GM18499 (cell line): ENCODE data around the gene FN3K.
A peak's percentile ranks its signal among the peaks of the same experiment; 100 is the strongest.

Experiments
- ATAC-seq: cut with Tn5 transposase; IDR thresholded peaks from one replicate; pipeline ENCODE4 v1.9.1; 2021; ENCODE audit warnings: moderate number of reproducible peaks; ENCODE audit not compliant: insufficient read depth, unreplicated experiment

Gene FN3K

DNA sequence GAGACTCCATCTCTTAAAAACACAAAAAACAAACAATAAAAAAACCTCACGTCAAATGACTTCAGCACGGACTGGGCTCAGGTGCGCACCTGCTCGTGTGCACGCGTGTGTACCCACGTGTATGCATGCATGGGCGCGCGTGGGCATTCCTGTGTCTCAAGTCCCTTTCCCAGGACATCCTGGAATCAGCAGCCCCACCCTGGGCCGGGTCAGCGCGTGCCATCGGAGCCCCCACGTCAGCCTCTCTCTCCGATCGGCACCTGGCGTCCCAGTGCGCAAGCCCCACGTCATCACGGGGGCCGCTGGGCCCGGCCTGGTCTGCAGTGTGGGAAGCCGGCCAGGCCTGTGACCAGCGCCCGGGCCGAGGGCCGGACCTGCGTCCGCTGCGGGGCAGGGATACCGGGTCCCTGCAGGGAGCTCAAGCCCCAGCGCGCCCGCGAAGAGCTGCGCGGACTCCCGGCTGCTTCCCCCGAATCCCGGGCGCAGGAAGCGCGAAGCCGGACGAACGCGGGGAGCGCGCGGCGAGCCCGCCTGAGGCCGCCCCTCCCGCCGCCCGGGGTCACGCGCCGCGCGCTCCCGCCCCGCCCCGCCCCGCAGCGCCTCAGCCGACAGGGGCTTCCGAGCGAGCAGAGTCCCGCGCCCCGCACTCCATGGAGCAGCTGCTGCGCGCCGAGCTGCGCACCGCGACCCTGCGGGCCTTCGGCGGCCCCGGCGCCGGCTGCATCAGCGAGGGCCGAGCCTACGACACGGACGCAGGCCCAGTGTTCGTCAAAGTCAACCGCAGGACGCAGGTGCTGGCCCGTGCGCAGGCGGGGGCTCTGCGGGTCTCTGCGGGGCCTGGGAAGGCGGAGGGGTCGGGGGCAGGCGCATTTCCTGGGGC, at the start of gene FN3K:
Gene FN3K (plus strand): TSS at position 629 of the 880 bp plus-strand sequence. CDS start 22 bp downstream, at position 651.
- no peak for ATAC-seq

DNA sequence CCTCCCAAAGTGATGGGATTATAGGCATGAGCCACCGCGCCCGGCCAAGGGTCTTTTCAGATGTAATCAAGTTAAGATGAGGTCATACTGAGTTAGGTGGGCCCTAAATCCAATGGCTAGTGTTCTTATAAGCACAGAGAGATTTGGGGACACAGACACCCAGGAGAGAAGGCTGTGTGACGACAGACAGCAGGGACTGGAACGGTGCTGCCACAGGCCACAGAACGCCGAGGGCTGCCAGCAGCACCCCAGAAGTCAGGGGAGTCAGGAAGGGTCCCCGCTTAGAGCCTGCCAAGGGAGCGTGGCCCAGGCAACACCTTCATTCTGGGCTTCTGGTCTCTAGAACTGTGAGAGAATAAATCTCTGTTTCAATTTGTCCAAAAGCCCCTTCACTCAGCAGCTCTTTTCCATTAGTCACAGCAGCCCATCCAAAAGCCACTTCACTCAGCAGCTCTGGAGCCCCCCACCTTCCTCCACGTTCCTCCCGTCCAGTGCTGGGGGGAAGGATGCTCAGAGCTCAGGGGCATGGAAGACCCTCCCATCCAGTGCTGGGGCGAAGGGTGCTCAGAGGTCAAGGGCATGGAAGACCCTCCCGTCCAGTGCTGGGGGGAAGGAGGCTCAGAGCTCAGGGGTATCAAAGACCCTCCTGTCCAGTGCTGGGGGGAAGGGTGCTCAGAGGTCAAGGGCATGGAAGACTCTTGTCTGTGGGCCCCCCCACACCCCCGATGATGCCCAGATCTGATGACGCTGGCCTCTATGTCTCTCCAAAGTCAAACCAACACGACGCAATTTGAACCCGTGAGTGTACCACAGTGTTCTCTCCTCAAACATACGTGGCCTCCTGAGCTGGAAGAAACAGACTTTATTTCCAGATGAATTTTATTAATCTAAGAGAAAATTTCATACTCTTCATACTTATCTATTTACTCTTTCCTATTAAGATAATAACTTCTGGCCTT, 48.8 kb upstream of the FN3K start:
- ATAC-seq = no peak

DNA sequence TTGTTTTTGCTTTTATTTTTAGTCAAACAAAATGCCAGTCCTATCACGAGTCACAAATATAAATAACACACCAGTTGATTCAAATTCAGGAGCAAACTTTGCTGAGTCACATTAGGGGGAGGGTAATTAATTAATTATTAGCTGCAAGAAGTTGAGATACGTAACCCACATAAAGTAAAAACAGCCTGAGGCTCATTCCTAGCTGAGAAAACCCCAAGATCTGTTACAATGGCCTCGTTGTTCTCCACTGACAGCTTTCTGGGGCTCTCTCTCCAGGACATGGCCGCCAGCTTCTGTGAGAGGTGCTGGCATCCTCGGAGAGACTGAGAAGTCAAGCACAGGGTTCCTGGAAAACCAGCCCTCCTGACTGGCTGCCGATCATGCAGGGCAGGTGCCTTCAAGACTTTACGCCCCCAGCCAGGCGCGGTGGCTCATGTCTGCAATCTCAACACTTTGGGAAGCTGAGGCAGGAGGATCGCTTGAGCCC, 48.0 kb upstream of the FN3K start:
- ATAC-seq = no peak

DNA sequence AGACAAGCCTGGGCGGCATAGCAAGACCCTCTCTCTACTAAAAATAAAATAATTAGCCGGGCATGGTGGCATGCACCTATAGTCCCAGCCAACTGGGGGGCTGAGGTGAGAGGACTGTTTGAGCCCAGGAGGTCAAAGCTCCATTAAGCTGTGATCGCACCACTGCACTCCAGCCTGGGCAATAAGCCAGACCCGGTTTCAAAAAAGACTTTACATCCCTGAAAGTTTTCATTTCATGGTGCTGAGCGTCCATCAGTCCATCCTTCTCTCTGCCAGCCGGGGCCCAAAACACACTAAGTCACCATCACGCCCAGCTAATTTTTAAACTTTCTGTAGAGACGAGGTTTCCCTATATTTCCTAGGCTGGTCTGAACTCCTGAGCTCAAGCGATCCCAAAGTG, 47.5 kb upstream of the FN3K start:
- no peak for ATAC-seq

DNA sequence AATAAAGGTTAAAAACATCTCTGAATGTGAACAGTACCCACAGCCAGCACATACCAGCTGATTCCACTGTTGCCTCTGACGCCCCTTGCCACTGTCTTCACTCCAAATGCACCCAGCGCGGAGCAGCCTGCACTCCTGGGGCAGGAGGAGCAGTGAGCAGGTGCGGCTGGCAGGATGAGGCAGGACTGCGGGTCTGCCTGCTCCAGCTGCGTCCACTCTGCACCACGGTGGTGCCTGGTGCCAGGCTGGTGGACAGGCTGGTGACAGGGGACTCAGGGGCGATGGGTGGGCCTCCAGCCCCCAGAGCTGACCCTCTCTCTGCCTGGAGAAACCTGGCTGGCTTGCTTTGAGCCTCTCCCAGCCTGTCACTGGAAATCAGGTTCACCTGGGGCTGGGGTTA, 46.3 kb upstream of the FN3K start:
- ATAC-seq = no peak

DNA sequence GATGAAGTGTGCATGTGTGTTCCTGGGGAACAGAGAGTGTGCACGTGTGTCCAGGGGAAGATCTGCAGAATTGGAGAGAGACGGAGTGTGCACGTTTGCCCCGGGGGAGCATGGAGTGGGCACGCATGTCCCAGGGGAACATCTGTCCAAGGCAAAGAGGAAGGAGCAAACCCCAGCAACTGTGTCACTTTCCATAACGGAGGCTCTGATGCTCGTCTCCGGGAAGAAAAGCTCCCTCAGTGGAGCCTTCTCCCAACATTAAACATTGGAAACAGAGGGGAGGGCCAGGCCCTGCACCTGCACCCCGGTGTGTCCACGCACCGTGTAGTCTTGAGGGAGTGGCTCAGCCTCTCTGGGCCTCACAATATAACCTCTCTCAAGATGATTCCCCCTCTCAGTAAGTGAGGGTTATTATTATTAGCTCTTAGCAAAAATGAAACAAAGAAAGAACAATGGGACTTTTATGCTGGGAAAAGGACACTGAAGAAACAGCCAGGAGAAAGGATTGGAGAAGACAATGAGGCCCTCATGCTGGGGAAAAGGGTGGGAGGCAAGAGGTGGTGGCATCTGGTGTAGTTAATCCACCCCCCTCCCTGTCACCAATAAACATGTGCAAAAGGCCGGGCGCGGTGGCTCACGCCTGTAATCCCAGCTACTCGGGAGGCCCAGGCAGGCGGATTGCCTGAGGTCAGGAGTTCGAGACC, 44.5 kb upstream of the FN3K start:
- no peak for ATAC-seq

DNA sequence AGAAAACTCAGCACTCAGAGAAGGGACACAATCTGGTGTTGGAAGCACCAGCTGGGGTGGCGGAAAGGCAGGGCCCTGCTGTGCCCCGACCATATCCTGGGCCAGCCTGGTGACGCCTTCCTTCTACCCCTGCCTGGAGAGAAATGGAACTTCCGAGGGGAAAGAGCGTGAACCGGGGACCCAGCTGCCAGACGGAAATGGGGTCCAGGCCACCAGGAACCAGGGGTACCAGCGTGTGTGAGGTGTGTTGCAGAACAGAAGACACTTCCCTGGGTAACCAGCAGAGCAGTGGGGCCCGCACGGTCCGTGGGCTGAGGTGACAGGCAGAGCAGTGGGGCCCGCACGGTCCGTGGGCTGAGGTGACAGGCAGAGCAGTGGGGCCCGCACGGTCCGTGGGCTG, 43.7 kb upstream of the FN3K start:
- ATAC-seq = no peak

DNA sequence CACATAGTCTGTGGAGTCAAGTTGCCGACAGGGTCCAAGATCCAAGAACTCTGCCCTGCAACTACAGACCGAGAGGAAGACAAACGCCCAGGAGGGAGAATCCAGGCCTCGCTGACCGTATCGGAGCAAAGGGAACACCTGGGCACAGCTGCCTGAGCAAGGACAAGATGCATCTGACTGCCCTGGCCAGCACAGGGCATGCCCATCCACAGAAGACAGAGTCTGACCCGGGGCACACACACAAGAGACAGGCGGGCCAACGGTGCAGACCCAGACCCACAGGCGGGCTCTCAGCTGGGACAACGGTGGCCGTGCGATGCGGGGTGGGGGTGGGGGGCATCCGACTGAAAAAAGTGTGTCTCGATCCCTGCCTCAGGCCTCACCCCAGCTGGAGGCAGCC, 43.1 kb upstream of the FN3K start:
- no peak for ATAC-seq

DNA sequence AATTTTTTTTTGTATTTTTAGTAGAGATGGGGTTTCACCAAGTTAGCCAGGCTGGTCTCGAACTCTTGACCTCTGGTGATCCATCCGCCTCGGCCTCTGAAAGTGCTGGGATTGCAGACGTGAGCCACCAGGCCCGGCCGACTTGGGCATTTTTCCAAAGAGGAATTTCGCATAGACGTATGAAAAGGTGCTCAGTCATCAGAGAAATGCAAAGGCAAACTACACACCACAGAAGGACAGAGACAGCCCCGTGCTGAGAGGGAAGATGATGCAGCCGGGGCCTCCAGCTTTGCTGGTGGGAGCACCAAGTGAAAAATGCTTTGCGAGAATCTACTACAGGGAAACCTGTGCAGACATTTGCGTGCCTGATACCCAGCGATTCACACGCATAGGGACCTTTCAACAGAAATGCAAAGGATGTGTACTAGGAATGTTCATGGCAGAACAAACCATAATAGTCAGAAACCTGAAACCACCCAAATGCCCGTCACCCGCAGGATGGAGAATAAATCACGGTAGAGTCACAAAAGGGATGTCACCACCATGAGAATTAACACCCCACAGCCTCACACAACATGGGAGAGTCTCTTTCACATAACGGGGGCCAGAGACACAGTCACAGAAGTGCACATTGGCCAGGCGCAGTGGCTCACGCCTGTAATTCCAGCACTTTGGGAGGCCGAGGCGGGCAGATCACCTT, 42.1 kb upstream of the FN3K start:
- no peak for ATAC-seq

DNA sequence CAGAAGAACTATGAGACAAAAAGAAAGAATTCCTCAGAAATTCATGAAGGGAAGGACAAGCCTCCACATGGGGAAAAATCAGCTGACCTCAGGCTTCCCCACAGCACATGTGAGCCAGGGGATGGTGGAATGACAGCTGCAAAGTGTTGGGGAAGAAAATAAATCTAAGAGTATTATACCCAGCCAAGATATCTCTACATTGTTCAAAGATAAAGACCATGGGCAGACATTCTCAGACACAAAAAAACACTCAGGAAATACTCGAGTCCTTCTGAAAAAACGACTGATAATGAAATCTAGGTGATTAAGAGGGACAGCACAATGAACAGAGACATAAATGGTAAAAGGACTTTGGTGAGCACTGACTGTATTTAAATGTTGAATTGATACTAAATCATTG, 40.8 kb upstream of the FN3K start:
- no peak for ATAC-seq

DNA sequence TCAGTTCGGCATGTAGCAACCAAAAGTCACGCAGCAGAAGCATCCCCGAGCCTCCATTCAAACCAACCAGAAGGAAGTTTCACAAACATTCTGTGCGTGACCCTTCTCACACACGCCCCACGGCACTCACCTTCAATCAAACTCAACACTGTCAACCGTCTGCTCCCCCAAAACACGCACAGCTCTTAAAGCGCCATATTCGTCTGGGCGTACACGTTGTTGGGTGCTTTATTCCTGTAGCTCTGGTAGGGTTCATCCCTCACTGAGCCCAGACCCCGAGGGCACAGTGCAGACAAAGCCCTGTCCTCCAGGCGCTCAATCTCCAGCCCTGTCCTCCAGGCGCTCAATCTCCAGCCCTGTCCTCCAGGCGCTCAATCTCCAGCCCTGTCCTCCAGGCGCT, 39.2 kb upstream of the FN3K start:
- no peak for ATAC-seq

DNA sequence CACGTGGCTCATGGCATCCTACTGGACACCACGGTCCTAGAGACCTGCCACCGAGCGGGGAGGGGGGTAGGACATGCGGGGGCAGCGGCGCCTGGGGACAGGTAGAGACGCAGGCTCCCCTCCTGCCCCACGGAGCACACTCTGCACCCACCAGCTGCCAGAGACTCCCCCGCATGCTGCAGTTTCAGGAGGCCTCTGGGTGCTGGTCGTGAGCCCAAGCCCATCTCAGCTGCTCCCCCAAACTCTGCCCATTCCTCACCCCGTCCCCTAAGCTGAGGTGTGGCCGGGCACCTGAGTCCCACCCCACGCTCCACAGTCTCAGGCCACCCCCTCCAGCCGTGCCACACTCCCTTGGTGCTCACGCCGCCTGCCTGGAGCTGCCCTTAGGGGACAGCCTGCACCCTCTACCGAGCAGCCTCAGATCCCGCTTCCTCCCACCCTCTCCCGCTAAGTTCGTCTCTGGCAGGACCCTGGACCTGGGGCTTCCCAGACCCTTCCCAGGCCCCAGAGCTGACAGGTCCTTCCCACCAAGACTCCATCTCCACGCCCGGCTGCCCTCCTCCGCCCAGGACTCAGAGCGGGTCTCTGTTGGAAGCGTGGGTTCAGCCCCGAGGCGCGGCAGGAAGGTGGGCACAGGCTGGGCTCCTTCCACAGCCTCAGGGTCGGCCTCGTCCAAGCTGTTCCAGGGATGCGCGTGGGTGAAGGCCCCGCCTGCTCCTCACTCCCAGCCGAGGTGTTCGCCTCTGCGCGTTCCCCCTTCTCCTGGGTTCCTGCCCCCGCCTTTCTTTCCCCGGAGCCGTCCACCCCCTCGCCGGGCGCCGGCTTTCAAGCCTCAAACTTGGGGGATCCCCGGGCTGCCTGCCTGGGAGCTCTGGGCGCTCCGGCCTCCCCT, 38.3 kb upstream of the FN3K start:
- ATAC-seq = no peak

DNA sequence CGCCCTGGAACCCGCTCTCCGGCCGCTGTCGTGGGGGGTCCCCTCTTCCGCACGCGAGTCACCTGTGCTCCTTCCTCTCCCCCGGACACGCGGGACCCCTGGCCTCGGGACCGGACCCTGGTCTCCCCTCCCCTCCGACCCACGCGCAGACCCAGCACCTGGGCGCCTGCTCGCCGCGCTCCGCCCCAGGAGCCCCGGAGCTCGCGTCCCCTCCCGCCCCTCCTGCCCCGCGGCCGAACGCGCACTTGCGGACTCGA, 37.7 kb upstream of the FN3K start:
- no peak for ATAC-seq

DNA sequence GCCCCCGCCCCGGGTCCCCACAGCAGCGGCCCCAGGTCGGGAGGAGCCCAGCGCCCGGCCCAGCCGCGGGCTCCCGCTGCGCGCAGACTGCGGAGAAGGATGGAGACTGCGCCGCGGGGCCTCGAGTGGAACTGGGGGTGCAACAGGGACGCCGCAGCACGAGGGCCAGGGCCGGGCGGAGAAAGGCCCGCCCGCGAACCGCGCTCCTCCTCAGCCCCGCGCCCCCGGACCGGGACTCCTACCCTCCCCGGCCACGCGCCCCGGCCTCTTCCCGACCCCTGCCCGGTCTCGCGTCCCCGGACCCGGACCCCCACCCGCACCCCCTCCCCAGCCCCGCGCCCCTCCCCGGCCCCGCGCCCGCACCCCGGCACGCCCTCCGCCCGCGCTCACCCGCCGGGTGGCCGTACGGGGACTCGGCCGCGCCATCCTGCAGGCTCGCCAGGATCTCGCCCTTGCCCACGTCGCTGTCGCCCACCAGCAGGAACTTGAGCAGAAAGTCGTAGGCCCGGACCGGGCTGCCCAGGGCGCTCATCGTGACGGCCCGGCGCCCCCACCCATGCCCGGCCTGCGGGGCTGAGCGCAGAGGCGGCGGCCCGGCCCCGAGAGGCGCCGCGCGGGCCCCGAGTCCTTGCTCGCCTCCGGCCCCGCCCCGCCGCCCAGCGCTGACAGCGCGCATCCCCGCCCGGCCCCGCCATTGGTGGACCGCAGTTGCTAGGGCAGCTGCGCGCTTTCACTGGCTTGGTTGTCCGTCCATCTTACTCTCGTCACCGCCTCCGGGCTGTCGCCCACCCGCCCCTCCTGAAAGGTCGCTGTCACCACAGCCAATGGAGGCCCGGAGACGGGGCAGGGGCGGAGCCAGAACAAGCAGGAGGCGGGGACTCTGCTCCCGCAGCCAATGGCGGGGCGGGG, 37.1 kb upstream of the FN3K start, which contains the start of gene RAB40B:
Gene RAB40B (minus strand): TSS at position 634 of the 909 bp plus-strand sequence. CDS start 102 bp downstream, at position 532.
- ATAC-seq = peak; percentile 80

DNA sequence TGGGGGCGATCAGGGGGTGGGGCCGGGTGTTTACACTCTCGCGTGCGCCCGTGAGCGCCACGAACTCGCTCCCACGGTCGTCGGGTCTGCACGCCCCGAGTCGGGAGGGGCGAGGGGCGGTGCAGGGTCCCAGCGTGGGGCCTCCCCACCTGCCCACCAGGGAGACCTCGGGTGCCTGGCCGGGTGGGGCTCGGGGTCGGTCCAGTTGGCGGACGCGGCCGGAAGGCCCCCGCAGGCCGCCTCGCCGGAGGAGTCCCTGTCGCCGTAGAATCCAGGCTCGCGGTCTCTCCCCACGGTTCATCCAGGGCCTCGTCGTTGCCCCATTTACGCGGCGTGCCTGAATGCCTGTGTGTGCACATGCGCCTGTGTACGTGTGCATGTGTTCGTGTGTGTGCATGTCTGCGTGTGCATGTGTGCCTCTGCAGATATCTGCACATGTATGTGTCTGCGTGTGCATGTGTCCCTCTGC, 36.4 kb upstream of the FN3K start:
- ATAC-seq = no peak

DNA sequence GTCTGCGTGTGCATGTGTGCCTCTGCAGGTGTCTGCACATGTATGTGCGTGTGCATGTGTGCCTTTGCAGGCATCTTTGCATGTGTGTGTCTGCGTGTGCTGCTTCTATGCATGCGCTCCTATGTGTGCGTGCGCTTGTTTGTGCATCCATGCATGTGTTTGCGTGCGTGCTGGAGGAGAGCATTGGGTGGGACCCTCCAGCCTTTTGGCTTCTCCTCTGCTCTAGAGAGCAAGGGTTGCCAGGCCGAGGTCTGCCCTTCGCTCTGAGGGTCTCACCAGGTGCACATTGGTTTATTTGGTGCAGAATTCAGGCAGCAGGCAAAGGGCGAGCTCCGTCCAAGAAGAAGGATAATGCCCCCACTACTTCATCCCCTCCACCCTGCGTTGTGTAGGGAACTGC, 35.9 kb upstream of the FN3K start:
- ATAC-seq = no peak

DNA sequence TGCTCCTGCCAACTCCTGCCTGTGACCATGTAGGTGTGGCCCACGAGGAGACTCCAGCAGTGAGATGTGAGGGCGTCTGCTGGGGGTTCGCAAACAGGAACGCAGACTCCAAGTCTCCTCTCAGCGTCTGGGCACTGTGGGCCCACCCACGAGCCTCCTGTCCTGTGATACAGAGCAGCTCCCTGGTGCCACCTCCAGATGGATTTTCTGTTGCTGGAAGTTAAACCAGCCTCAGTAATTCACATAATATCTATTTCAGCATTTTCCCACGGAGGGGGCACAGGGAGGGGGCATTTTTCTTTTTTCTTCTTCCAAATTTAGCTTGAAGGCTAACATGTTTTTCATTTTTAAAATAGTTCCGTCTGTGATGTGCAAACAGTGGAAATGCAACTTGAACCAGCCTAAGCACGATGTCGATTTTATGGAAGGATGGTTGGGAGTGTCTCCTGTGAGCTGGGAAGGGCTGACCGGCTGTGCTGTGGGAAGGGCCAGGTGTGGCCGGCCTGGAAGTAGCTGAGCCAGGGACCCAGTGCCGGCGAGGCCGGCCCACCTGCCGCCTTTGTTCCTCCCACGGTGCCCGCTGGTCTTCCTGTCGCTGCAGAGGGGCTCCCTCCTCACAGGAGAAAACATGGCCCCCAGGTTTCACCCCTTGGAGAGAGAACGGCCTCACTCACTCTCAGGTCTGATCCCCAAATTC, 33.0 kb upstream of the FN3K start:
- no peak for ATAC-seq
